ENCODE results near the gene SYTL2.

Gene SYTL2

GRCh38 chr11:85725510-85726258 is 85.3 kb downstream of the SYTL2 start:
- DNase-seq (ENCODE audit: low read depth in 3 of 3): no peak

- no peak for DNase-seq (ENCODE audit: low read depth in 3 of 3)
These were observed 86.0 kb downstream of the SYTL2 start for GRCh38 chr11:85724748-85725465.

GRCh38 chr11:85723088-85723487 is 87.9 kb downstream of the SYTL2 start:
- DNase-seq (ENCODE audit: low read depth in 3 of 3): no peak

GRCh38 chr11:85721191-85721590 is 89.8 kb downstream of the SYTL2 start:
- no peak for DNase-seq (ENCODE audit: low read depth in 3 of 3)

- DNase-seq (ENCODE audit: low read depth in 3 of 3): no peak
These were observed 91.7 kb downstream of the SYTL2 start for GRCh38 chr11:85718991-85719807.

GRCh38 chr11:85718126-85718943 is 92.6 kb downstream of the SYTL2 start:
- DNase-seq (ENCODE audit: low read depth in 3 of 3): no peak

GRCh38 chr11:85717429-85717828 is 93.5 kb downstream of the SYTL2 start:
- no peak for DNase-seq (ENCODE audit: low read depth in 3 of 3)

- DNase-seq (ENCODE audit: low read depth in 3 of 3): no peak
These were observed 98.0 kb downstream of the SYTL2 start for GRCh38 chr11:85712953-85713352.

- no peak for DNase-seq (ENCODE audit: low read depth in 3 of 3)
These were observed 100.0 kb downstream of the SYTL2 start for GRCh38 chr11:85710917-85711316.

GRCh38 chr11:85709941-85710702 is 100.8 kb downstream of the SYTL2 start:
- no peak for DNase-seq (ENCODE audit: low read depth in 3 of 3)

GRCh38 chr11:85705800-85706199 is 105.1 kb downstream of the SYTL2 start:
- no peak for DNase-seq (ENCODE audit: low read depth in 3 of 3)

GRCh38 chr11:85704967-85705366 is 106.0 kb downstream of the SYTL2 start:
- no peak for DNase-seq (ENCODE audit: low read depth in 3 of 3)

- no peak for DNase-seq (ENCODE audit: low read depth in 3 of 3)
These were observed 110.8 kb downstream of the SYTL2 start for GRCh38 chr11:85699957-85700741.

- no peak for DNase-seq (ENCODE audit: low read depth in 3 of 3)
These were observed 112.7 kb downstream of the SYTL2 start for GRCh38 chr11:85698195-85698594.

GRCh38 chr11:85697747-85698146 is 113.2 kb downstream of the SYTL2 start:
- no peak for DNase-seq (ENCODE audit: low read depth in 3 of 3)

GRCh38 chr11:85695546-85695945 is 115.4 kb downstream of the SYTL2 start:
- DNase-seq (ENCODE audit: low read depth in 3 of 3): no peak

GRCh38 chr11:85694385-85694980 is 116.5 kb downstream of the SYTL2 start:
- no peak for DNase-seq (ENCODE audit: low read depth in 3 of 3)

- no peak for DNase-seq (ENCODE audit: low read depth in 3 of 3)
These were observed 125.0 kb downstream of the SYTL2 start, which contains the start of gene CCDC89 for GRCh38 chr11:85685820-85686459. Gene CCDC89, minus strand, starts transcription at chr11:85686195. Its CDS starts 65 bp downstream, at chr11:85686130.
